Omental fat pad (tissue), 4 donors: ENCODE data around the gene TST. TPM values are rescaled to one million over a fixed set of nuclear protein-coding genes. Genes with fewer than 3 reads are reported as not detected.

ENCODE experiments used
- ATAC-seq: fragments of 150-250 bp; one replicate; pipeline ENCODE4 v1.9.1; 2016; ENCODE audit warnings: mild to moderate bottlenecking, moderate library complexity; ENCODE audit not compliant: low FRiP score
- DNase-seq: peaks from one replicate; pipeline ENCODE4 v3.0.0-alpha.2; 2019; ENCODE audit warnings: low spot score
- total RNA-seq, 4 donors: library from RNA; depleted of rRNA; stranded (reverse); fragments of >200 nt; gene quantifications; one replicate each; pipeline ENCODE4 v1.1.0, GENCODE V29; 2016
- TF ChIP-seq, protein P1 (sequence below), 3 donors: fragments of 450-650 bp; IDR thresholded peaks; one replicate each; pipeline ENCODE4 v1.5.1; 2016 to 2017; ENCODE audit warnings: antibody characterized with exemption in 3 of 3, mild to moderate bottlenecking in 3 of 3, moderate library complexity in 2 of 3

Gene TST
- total RNA-seq, 4 donors from 2014 or later = 45.4 to 141 (median 78.0) TPM

DNA sequence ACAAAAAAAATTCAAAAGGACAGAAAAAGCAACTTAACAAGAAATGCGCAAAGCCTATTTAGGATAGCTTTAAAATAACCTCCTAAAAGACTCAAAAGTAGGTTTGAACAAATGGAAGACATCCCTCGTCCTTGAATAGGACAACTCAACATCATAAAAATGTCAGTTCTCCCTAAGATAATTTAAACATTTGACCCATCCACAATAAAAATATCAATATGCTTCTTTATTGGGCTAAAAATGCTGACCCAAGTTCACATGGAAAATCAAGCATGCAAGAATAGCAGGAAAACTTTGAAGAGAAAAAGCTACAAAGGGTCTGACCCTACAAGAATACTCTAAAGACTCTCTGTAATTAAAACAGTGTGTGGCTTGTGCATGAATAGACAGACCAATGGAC lies 20.2 kb upstream of the TST start:
- ATAC-seq (no peak), DNase-seq (no peak)
- TF ChIP-seq, protein P1, sequence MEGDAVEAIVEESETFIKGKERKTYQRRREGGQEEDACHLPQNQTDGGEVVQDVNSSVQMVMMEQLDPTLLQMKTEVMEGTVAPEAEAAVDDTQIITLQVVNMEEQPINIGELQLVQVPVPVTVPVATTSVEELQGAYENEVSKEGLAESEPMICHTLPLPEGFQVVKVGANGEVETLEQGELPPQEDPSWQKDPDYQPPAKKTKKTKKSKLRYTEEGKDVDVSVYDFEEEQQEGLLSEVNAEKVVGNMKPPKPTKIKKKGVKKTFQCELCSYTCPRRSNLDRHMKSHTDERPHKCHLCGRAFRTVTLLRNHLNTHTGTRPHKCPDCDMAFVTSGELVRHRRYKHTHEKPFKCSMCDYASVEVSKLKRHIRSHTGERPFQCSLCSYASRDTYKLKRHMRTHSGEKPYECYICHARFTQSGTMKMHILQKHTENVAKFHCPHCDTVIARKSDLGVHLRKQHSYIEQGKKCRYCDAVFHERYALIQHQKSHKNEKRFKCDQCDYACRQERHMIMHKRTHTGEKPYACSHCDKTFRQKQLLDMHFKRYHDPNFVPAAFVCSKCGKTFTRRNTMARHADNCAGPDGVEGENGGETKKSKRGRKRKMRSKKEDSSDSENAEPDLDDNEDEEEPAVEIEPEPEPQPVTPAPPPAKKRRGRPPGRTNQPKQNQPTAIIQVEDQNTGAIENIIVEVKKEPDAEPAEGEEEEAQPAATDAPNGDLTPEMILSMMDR (IDR thresholded peaks at IDR 0.05) = no peak

DNA sequence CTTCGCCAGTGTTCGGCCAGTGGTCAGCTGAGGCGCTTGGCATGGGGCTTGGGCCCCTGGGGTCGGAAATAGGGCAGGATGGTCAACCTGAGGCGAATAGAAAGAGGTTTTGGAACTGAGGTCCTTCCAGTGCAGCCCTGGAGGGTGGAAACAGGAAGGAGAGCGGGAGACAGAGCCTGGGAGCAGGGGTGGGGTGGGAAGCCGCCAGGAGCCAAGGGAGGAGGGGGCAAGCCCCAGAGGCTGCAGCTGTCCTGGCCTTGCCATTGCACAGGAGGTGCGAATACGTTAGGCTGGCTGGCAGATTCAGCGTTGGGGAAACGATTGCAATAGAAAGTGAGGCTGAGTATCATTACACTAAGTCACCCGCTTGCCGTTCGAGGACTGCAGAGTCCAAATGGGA lies 18.4 kb upstream of the TST start:
- ATAC-seq = no peak
- no peak for DNase-seq
- TF ChIP-seq, protein P1 (IDR thresholded peaks at IDR 0.05) = no peak

DNA sequence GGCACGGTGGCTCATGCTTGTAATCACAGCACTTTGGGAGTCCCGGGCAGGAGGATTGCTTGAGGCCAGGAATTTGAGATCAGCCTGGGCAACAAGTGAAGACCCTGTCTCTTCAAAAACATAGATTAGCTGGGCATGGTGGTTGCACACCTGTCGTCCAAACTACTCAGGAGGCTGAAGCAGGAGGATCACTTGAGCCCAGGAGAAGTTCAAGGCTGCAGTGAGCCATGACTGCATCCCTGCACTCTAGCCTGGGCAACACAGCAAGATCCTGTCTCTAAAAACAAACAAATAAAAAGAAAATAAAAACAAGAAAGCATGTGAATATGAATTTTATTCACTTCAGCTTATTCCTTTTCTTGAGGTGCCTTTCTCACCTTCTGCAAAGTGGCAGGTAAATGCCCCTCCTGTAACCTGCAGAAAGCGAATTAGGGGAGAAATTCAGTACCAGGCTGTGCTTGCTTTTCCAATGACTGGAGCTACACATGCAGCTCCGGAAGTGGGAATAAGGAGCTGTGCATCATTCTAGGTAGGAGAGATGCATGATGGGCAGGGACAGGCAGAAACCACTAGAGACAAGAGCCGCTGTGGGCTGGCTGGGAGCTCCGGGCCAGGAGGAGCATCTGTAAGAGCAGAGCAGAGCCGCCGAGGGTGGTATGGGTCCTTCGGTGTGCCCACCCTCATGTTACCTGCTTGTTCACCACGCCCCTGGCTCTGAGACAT lies 17.6 kb upstream of the TST start:
- DNase-seq = no peak
- no peak for ATAC-seq
- TF ChIP-seq, protein P1 (IDR thresholded peaks at IDR 0.05) = no peak

DNA sequence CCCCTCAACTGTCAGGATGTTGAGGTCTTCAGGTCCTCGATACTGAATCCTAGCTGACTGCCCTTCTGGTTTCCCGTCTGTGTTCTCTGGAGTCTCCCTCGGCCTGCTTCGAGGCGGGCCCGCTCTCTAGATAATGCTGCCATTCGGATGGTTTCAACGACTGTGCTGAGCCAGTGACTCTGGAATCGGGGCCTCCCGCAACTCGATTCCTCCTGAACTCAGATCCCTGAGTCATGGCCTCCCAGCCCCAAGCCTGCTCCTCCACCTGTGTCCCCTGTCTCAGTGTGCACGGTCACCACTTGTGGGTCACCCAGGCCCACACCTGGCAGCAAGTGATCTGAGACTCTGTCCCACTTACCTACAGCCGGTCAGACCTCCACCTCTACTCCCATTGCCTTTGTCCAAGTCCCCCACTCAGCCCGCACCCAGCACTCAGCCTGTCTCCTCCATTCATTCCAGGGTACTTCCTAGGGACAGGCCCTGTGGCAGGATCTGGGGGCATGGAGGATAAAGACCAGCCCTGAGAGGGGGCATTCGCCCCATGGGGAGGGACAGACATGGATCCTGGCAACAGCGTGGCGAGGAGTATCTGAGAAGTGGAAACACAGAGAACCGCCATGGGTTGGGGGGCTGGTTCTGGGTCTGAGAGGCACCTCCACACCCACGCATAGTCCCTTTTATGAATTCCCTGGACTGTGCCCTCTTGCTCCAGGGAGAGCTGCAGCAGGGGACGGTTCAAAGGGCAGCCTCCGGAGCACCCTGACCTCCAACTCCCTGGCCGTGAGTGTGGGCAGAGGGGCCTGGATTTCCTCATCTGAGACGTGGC lies 14.6 kb upstream of the TST start:
- no peak for ATAC-seq
- no peak for DNase-seq
- TF ChIP-seq, protein P1 (IDR thresholded peaks at IDR 0.05) = no peak

DNA sequence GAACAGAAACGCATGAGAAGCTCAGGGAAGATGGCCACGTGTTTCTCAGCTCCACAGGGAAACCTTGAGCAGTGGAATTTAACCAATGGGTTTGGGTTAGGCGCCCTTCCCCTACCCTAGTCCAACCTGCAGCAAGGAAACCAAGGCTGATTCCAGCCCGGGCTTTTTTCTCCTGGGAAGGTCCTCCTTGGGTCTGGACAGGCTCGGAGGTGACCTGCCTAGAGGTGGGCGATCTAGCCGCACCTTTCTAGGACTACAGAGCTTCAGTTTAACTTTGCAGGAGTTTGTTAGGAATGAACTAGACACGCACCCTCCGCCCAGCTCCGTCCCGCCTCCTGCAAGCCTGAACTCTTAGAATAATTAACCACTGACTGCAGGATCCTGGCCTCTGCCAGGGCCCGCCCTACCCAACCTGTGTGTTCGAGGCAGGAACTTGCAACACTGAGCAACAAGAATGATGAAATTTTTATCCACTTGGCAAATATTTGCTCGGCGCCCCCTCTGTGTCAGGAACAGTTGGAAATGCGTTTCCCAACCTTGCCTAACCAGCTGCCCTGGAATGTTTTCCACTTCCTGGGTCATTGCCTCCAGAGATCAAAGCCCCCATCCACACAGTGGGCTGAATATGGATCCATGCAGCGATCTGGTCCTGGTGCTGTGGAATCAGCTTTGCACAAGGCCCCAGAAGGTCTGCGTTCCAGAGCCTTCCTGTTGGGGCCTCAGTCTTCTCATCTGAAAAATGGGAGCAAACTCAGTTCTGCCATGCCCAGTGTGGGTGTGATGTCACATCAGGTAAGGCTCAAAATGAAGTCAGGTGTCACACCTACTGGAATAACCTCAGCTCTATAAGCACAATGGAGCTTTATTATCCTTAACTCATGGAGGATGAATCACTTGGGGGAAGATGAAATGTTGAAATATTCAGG lies 13.6 kb upstream of the TST start:
- no peak for DNase-seq
- TF ChIP-seq, protein P1 (IDR thresholded peaks at IDR 0.05) = no peak
- ATAC-seq = peak; percentile 92

DNA sequence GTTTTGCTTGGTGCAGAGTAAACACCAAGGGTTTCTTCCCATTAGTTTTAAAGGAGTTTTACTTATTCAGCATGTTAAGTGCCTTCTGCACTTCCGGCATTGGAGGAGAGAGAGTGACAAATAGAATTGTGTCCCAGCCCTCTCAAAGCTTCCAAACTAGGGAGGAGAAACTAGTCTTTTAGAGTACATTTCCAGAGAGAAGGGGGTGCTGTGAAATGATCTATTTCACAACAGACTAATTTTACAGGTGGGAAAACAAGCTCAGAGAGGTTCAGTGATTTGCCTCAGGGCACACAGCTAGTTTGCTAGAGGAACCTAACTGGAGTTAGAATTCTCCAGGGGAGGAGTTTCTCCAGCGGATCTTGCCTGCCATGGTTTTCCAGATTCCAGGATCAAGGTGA lies 12.9 kb upstream of the TST start:
- TF ChIP-seq, protein P1 (IDR thresholded peaks at IDR 0.05) = no peak
- DNase-seq = no peak
- no peak for ATAC-seq
